ENCODE measurements around the gene ATF6B. TPM values are rescaled to one million over a fixed set of nuclear protein-coding genes. Genes with fewer than 3 reads are reported as not detected.

Gene ATF6B
- total RNA-seq, 2 donors from 2014 or later, result 99.9 to 105 TPM

GRCh38 chr6:32085759-32086459 lies 42.1 kb downstream of the ATF6B start:
- Mint-ChIP-seq H3K27me3 (ENCODE audit: low read depth) (peaks cover 62% of the 10 kb centered on the region), H3K27ac (no peak overlapping the region), H3K9me3 (no peaks in the 10 kb centered on the region), H3K4me1 (ENCODE audit: low read depth) (peaks cover 15% of the 10 kb centered on the region), H3K4me3 (no peak overlapping the region), H3K36me3 (ENCODE audit: insufficient read depth in 2 of 2) (no peaks in the 10 kb centered on the region)
- DNase-seq (no peak), ATAC-seq (replicated peaks in 1 of 2) (no peak)

- no peaks in the 10 kb centered on the region for H3K36me3 Mint-ChIP-seq (ENCODE audit: insufficient read depth in 2 of 2)
- no peak overlapping the region for H3K27ac Mint-ChIP-seq
- H3K4me1 Mint-ChIP-seq (ENCODE audit: low read depth), result peaks cover 15% of the 10 kb centered on the region
- DNase-seq (no peak), ATAC-seq (replicated peaks in 1 of 2) (no peak)
- H3K4me3 Mint-ChIP-seq, result no peak overlapping the region
- H3K27me3 Mint-ChIP-seq (ENCODE audit: low read depth), result peaks cover 61% of the 10 kb centered on the region
- H3K9me3 Mint-ChIP-seq, result no peaks in the 10 kb centered on the region
Observed at GRCh38 chr6:32084780-32085179, 43.3 kb downstream of the ATF6B start.

GRCh38 chr6:32083812-32084768 lies 44.0 kb downstream of the ATF6B start:
- no peaks in the 10 kb centered on the region for H3K9me3 Mint-ChIP-seq
- no peak for ATAC-seq (replicated peaks in 1 of 2)
- H3K4me3 Mint-ChIP-seq, result no peak overlapping the region
- H3K27ac Mint-ChIP-seq, result no peak overlapping the region
- H3K4me1 Mint-ChIP-seq (ENCODE audit: low read depth), result peaks cover 15% of the 10 kb centered on the region
- H3K27me3 Mint-ChIP-seq (ENCODE audit: low read depth), result peaks cover 54% of the 10 kb centered on the region
- no peak for DNase-seq
- no peaks in the 10 kb centered on the region for H3K36me3 Mint-ChIP-seq (ENCODE audit: insufficient read depth in 2 of 2)

- DNase-seq, result no peak
Observed at GRCh38 chr6:32082935-32083334, 45.1 kb downstream of the ATF6B start.

GRCh38 chr6:32082478-32082877 lies 45.6 kb downstream of the ATF6B start:
- no peak for ATAC-seq (replicated peaks in 1 of 2)
- Mint-ChIP-seq H3K9me3 (no peaks in the 10 kb centered on the region), H3K27me3 (ENCODE audit: low read depth) (peaks cover 46% of the 10 kb centered on the region)

More at GRCh38 chr6:32082935-32083334, 45.1 kb downstream of the ATF6B start:
- no peaks in the 10 kb centered on the region for H3K9me3 Mint-ChIP-seq
- H3K27ac Mint-ChIP-seq, result no peak overlapping the region
- H3K27me3 Mint-ChIP-seq (ENCODE audit: low read depth), result peaks cover 46% of the 10 kb centered on the region
- no peak for ATAC-seq (replicated peaks in 1 of 2)
- peaks cover 15% of the 10 kb centered on the region for H3K4me1 Mint-ChIP-seq (ENCODE audit: low read depth)
- H3K4me3 Mint-ChIP-seq, result no peak overlapping the region
- H3K36me3 Mint-ChIP-seq (ENCODE audit: insufficient read depth in 2 of 2), result no peaks in the 10 kb centered on the region

GRCh38 chr6:32081168-32081990 lies 46.7 kb downstream of the ATF6B start:
- ATAC-seq (replicated peaks in 1 of 2) (no peak), DNase-seq (no peak)
- no peaks in the 10 kb centered on the region for H3K36me3 Mint-ChIP-seq (ENCODE audit: insufficient read depth in 2 of 2)
- H3K27me3 Mint-ChIP-seq (ENCODE audit: low read depth), result peaks cover 46% of the 10 kb centered on the region
- no peak overlapping the region for H3K27ac Mint-ChIP-seq
- no peak overlapping the region for H3K4me3 Mint-ChIP-seq
- no peaks in the 10 kb centered on the region for H3K9me3 Mint-ChIP-seq
- H3K4me1 Mint-ChIP-seq (ENCODE audit: low read depth), result peaks cover 9% of the 10 kb centered on the region

More at GRCh38 chr6:32082478-32082877, 45.6 kb downstream of the ATF6B start:
- H3K27ac Mint-ChIP-seq, result no peak overlapping the region
- H3K4me1 Mint-ChIP-seq (ENCODE audit: low read depth), result peaks cover 15% of the 10 kb centered on the region
- H3K4me3 Mint-ChIP-seq, result no peak overlapping the region
- H3K36me3 Mint-ChIP-seq (ENCODE audit: insufficient read depth in 2 of 2), result no peaks in the 10 kb centered on the region
- no peak for DNase-seq

GRCh38 chr6:32079566-32080290 lies 48.3 kb downstream of the ATF6B start:
- ATAC-seq (replicated peaks in 1 of 2), result no peak
- no peaks in the 10 kb centered on the region for H3K36me3 Mint-ChIP-seq (ENCODE audit: insufficient read depth in 2 of 2)

GRCh38 chr6:32076321-32076809 lies 51.7 kb downstream of the ATF6B start:
- no peaks in the 10 kb centered on the region for H3K4me1 Mint-ChIP-seq (ENCODE audit: low read depth)
- H3K27ac Mint-ChIP-seq, result no peak overlapping the region
- no peak for ATAC-seq (replicated peaks in 1 of 2)
- no peak overlapping the region for H3K4me3 Mint-ChIP-seq
- no peaks in the 10 kb centered on the region for H3K9me3 Mint-ChIP-seq
- no peak for DNase-seq
- no peaks in the 10 kb centered on the region for H3K36me3 Mint-ChIP-seq (ENCODE audit: insufficient read depth in 2 of 2)
- peaks cover 9% of the 10 kb centered on the region for H3K27me3 Mint-ChIP-seq (ENCODE audit: low read depth)

More at GRCh38 chr6:32079566-32080290, 48.3 kb downstream of the ATF6B start:
- no peak for DNase-seq
- peaks cover 31% of the 10 kb centered on the region for H3K27me3 Mint-ChIP-seq (ENCODE audit: low read depth)
- no peaks in the 10 kb centered on the region for H3K9me3 Mint-ChIP-seq
- H3K4me1 Mint-ChIP-seq (ENCODE audit: low read depth), result no peaks in the 10 kb centered on the region
- H3K4me3 Mint-ChIP-seq, result no peak overlapping the region
- H3K27ac Mint-ChIP-seq, result no peak overlapping the region

GRCh38 chr6:32075781-32076180 lies 52.3 kb downstream of the ATF6B start:
- Mint-ChIP-seq H3K9me3 (no peaks in the 10 kb centered on the region), H3K27ac (no peak overlapping the region), H3K4me3 (no peak overlapping the region), H3K4me1 (ENCODE audit: low read depth) (no peaks in the 10 kb centered on the region), H3K36me3 (ENCODE audit: insufficient read depth in 2 of 2) (no peaks in the 10 kb centered on the region), H3K27me3 (ENCODE audit: low read depth) (peaks cover 4% of the 10 kb centered on the region)
- no peak for ATAC-seq (replicated peaks in 1 of 2)
- DNase-seq, result no peak

GRCh38 chr6:32074996-32075532 lies 53.0 kb downstream of the ATF6B start:
- H3K9me3 Mint-ChIP-seq, result no peaks in the 10 kb centered on the region
- DNase-seq (no peak), ATAC-seq (replicated peaks in 1 of 2) (no peak)
- no peak overlapping the region for H3K27ac Mint-ChIP-seq
- H3K4me1 Mint-ChIP-seq (ENCODE audit: low read depth), result no peaks in the 10 kb centered on the region
- no peak overlapping the region for H3K4me3 Mint-ChIP-seq
- no peaks in the 10 kb centered on the region for H3K27me3 Mint-ChIP-seq (ENCODE audit: low read depth)
- no peaks in the 10 kb centered on the region for H3K36me3 Mint-ChIP-seq (ENCODE audit: insufficient read depth in 2 of 2)

- no peak for DNase-seq
- H3K27me3 Mint-ChIP-seq (ENCODE audit: low read depth), result no peaks in the 10 kb centered on the region
- no peaks in the 10 kb centered on the region for H3K9me3 Mint-ChIP-seq
- H3K27ac Mint-ChIP-seq, result no peak overlapping the region
- H3K4me3 Mint-ChIP-seq, result no peak overlapping the region
- H3K4me1 Mint-ChIP-seq (ENCODE audit: low read depth), result no peaks in the 10 kb centered on the region
- H3K36me3 Mint-ChIP-seq (ENCODE audit: insufficient read depth in 2 of 2), result no peaks in the 10 kb centered on the region
- ATAC-seq (replicated peaks in 1 of 2), result no peak
Observed at GRCh38 chr6:32073613-32074012, 54.4 kb downstream of the ATF6B start.

- H3K27me3 Mint-ChIP-seq (ENCODE audit: low read depth), result no peaks in the 10 kb centered on the region
- no peaks in the 10 kb centered on the region for H3K9me3 Mint-ChIP-seq
- ATAC-seq (replicated peaks in 1 of 2), result no peak
- no peak overlapping the region for H3K4me3 Mint-ChIP-seq
- H3K4me1 Mint-ChIP-seq (ENCODE audit: low read depth), result no peaks in the 10 kb centered on the region
- H3K36me3 Mint-ChIP-seq (ENCODE audit: insufficient read depth in 2 of 2), result no peaks in the 10 kb centered on the region
- no peak for DNase-seq
- no peak overlapping the region for H3K27ac Mint-ChIP-seq
Observed at GRCh38 chr6:32073101-32073500, 54.9 kb downstream of the ATF6B start.

Data from activated T-cell treated with anti-CD3 and anti-CD28 coated beads, Interleukin-2, amount 50 U/mL, for 72 hours (primary cell).